Adipocyte (in vitro differentiated cells): Measurements from ENCODE around the gene BICD1.
"Not testable (repeated sequence)": the region's sequence is repeated elsewhere in the genome, so short reads cannot be mapped to it uniquely, and the experiment has no call there.

Experiments
- DNase-seq: peaks from one replicate; pipeline ENCODE4 v3.0.0-alpha.2; 2015; ENCODE audit warnings: low read depth
- H3K27me3 ChIP-seq: replicated peaks from 2 replicates; pipeline ENCODE4 v1.7.0; 2013; ENCODE audit warnings: mild to moderate bottlenecking, low read length, moderate library complexity; ENCODE audit not compliant: control insufficient read depth, insufficient read depth
- H3K36me3 ChIP-seq: 2 replicates; pipeline ENCODE4 v1.7.0; 2013; ENCODE audit warnings: low read length, mild to moderate bottlenecking, moderate library complexity; ENCODE audit not compliant: control insufficient read depth, insufficient read depth, severe bottlenecking
- H3K4me1 ChIP-seq: 2 replicates; pipeline ENCODE4 v1.7.0; 2013; ENCODE audit warnings: mild to moderate bottlenecking, low read length, moderate library complexity; ENCODE audit not compliant: control insufficient read depth, insufficient read depth
- H3K4me3 ChIP-seq: 2 replicates; pipeline ENCODE4 v1.7.0; 2013; ENCODE audit warnings: mild to moderate bottlenecking, low read length, moderate library complexity
- H3K9ac ChIP-seq: 2 replicates; pipeline ENCODE4 v1.7.0; 2013; ENCODE audit warnings: mild to moderate bottlenecking, low read length, moderate library complexity
- H3K9me3 ChIP-seq: 2 replicates; pipeline ENCODE4 v1.7.0; 2013; ENCODE audit warnings: mild to moderate bottlenecking, low read length, moderate library complexity; ENCODE audit not compliant: control insufficient read depth

Gene BICD1

DNA sequence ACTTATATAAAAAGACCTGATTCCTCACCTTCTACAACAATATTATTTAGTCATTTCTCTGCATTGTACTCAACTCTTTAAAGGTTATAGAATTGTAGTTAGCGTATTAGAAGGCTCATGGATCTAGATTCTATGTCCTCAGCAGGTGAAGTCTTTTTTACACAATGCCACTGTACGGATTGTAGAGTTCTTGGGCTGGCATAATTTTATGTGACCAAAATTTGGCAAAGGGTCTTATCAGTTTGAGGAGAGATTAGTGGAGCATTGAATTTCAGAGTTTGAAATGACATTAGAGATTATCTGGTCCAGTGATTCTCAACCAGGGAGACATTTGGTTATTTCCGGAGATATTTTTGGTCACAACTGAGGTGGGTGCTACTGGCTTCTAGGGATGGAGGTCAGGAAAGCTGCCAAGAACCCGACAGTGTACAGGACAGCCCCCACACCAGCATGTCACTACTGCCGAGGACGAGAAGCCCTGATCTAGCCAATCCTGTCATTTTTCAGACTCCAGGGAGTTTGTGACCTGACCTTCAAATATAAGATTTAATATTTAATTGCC is 63.9 kb downstream of the BICD1 start:
- Histone ChIP-seq H3K4me1 (no peaks in the 10 kb centered on the region), H3K9me3 (no peaks in the 10 kb centered on the region), H3K9ac (no peak overlapping the region), H3K4me3 (no peak overlapping the region), H3K27me3 (no peaks in the 10 kb centered on the region), H3K36me3 (no peaks in the 10 kb centered on the region)
- DNase-seq = no peak

- Histone ChIP-seq H3K4me1 (no peaks in the 10 kb centered on the region), H3K27me3 (no peaks in the 10 kb centered on the region), H3K9ac (no peak overlapping the region), H3K4me3 (no peak overlapping the region), H3K36me3 (no peaks in the 10 kb centered on the region), H3K9me3 (no peaks in the 10 kb centered on the region)
- no peak for DNase-seq
Measured at GRCh38 chr12:32171211-32171610, 64.6 kb downstream of the BICD1 start.

DNA sequence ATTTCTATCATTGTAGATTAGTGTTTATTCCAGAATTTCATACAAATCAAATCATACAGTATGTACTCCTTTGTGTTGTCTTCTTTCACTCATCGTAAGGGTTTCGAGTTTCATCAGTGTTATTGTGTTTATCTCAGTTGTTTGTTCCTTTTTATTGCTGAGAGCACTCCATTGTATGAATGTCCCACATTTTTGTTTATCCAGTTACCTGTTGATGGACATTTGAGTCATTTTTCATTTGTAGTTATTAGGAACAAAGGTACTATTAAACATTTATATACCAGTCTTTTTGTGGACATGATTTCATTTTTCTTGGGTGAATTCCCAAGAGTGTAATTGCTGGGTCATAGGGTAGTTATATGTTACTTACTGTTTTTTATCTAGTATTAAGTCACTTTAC is 70.0 kb downstream of the BICD1 start:
- H3K36me3 ChIP-seq = no peaks in the 10 kb centered on the region
- peaks cover 6% of the 10 kb centered on the region for H3K4me1 ChIP-seq
- no peak overlapping the region for H3K4me3 ChIP-seq
- no peaks in the 10 kb centered on the region for H3K9me3 ChIP-seq
- H3K27me3 ChIP-seq = no peaks in the 10 kb centered on the region
- no peak for DNase-seq
- no peak overlapping the region for H3K9ac ChIP-seq

DNA sequence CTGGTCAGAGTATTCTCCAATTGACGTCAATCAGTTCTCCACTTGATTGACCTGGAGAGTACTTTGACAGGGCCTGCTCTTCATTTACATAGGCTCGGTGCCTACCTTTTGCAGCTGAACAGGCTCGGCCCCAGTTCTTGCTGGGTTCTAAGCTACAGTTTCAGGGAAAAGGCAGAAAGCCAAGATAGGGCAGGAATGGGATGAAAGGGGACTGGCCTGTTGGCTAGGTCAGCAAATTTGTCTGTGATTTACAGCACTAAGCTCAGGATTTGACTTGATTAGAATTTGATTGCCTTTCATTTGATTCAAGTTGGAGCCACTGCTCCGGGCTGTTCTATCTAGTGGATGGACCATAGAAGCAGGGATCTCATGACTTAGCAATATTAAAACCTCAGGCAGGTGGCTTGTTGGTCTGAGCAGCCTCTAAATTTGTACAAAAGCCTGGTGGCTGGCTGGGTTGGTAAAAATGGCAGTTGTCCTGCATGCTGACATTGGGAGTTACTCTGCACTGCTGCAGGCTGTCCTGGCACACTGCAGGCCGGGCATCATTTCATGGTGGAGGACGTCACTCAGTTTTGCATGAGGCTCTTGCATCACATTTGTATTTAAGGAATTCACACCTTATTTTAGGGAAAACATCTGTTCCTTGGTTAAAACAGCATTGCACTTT is 71.8 kb downstream of the BICD1 start:
- no peaks in the 10 kb centered on the region for H3K27me3 ChIP-seq
- no peaks in the 10 kb centered on the region for H3K9me3 ChIP-seq
- DNase-seq = no peak
- H3K4me3 ChIP-seq = no peak overlapping the region
- peaks cover 9% of the 10 kb centered on the region for H3K4me1 ChIP-seq
- no peaks in the 10 kb centered on the region for H3K36me3 ChIP-seq
- H3K9ac ChIP-seq = no peak overlapping the region

DNA sequence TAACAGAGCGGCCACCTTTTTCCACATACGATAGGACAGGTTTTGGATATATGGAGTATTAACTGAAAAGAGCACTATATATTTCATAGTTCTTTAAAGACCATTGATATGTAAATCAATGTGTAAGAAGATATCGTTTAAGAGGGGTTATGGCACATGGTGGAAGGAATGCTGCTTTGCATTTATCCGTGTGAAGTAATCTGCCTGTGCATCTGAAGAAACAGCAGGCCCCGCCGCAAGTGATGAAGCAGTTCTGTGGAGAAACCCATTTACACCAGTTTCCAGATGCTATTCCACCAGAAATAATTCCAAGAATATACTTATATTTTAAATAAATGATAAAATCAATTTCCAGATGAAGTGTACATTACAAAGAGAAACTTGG is 72.4 kb downstream of the BICD1 start:
- peaks cover 9% of the 10 kb centered on the region for H3K4me1 ChIP-seq
- no peaks in the 10 kb centered on the region for H3K27me3 ChIP-seq
- H3K9ac ChIP-seq = no peak overlapping the region
- H3K36me3 ChIP-seq = no peaks in the 10 kb centered on the region
- H3K9me3 ChIP-seq = no peaks in the 10 kb centered on the region
- H3K4me3 ChIP-seq = no peak overlapping the region
- no peak for DNase-seq

DNA sequence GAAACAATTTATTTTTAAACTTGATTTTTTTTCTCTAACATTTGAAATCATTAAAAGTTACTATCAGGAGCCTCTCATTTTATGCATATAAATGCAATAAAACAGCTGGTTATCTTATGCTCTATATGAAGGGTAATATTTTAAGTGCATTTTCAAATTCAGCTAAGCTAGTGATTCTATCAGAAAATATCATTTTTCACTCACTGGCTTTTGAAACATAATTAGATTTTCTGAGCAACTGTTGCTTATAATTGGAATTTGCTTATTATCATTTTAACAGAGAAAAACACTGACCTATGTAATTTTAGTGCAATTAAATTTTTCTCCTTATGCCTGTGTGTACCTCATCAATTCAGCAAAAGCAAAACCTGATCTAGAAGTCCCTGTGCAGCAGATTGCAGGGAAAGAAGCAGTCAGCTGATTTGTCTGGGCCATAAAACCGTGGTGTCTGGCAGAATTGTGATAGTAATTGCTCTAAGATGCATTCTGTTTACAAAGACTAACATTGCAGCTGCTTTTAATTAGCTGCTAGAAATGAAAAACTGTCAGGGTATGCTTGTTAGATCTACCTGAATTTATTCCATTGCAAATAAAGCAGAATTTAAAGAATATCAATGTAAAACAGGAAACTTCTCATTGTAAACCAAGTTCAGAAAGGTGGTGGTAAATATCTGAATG is 75.0 kb downstream of the BICD1 start:
- Histone ChIP-seq H3K4me3 (no peak overlapping the region), H3K9ac (no peak overlapping the region), H3K9me3 (no peaks in the 10 kb centered on the region), H3K36me3 (no peaks in the 10 kb centered on the region), H3K27me3 (no peaks in the 10 kb centered on the region), H3K4me1 (peaks cover 9% of the 10 kb centered on the region)
- peak; percentile 50 for DNase-seq

DNA sequence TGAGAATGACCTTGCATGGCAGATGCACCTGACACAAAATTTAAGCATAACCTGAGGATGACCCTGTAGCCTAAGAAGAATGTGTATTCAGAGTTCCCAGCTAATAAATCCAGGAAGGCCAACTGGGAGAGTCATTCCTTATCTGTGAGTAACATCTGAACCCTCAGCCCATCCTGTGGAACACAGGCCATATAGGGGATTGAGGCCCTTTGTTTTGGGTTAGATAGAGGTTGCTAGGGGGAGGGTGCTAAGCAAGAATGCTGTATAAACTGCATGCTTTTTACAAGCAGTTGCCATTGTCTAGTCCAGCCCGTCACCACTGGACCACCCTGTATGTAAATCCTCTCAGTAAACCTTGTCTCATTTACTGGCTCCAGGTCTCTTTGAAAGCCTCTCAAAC is 77.0 kb downstream of the BICD1 start:
- H3K4me1 ChIP-seq = peaks cover 3% of the 10 kb centered on the region
- no peaks in the 10 kb centered on the region for H3K27me3 ChIP-seq
- no peaks in the 10 kb centered on the region for H3K36me3 ChIP-seq
- no peak overlapping the region for H3K9ac ChIP-seq
- H3K9me3 ChIP-seq = no peaks in the 10 kb centered on the region
- no peak for DNase-seq
- no peak overlapping the region for H3K4me3 ChIP-seq

GRCh38 chr12:32187127-32187526 is 80.5 kb downstream of the BICD1 start:
- H3K9me3 ChIP-seq, H3K27me3 ChIP-seq: not testable (repeated sequence)

GRCh38 chr12:32191445-32191844 is 84.8 kb downstream of the BICD1 start:
- Histone ChIP-seq H3K9me3 (no peaks in the 10 kb centered on the region), H3K9ac (no peak overlapping the region), H3K36me3 (peaks cover 7% of the 10 kb centered on the region), H3K27me3 (no peaks in the 10 kb centered on the region), H3K4me3 (no peak overlapping the region), H3K4me1 (no peaks in the 10 kb centered on the region)
- DNase-seq = no peak

More at GRCh38 chr12:32187127-32187526, 80.5 kb downstream of the BICD1 start:
- not testable (repeated sequence) for H3K4me1 ChIP-seq, H3K36me3 ChIP-seq, H3K4me3 ChIP-seq, DNase-seq, H3K9ac ChIP-seq

- H3K4me1 ChIP-seq = no peaks in the 10 kb centered on the region
- no peak for DNase-seq
- no peak overlapping the region for H3K9ac ChIP-seq
- H3K27me3 ChIP-seq = no peaks in the 10 kb centered on the region
- peaks cover 3% of the 10 kb centered on the region for H3K36me3 ChIP-seq
- H3K4me3 ChIP-seq = no peak overlapping the region
- H3K9me3 ChIP-seq = no peaks in the 10 kb centered on the region
Measured at GRCh38 chr12:32196250-32197198, 89.9 kb downstream of the BICD1 start.

GRCh38 chr12:32197421-32197820 is 90.8 kb downstream of the BICD1 start:
- H3K9ac ChIP-seq = no peak overlapping the region
- peaks cover 3% of the 10 kb centered on the region for H3K36me3 ChIP-seq
- H3K4me3 ChIP-seq = no peak overlapping the region
- no peaks in the 10 kb centered on the region for H3K27me3 ChIP-seq
- no peaks in the 10 kb centered on the region for H3K9me3 ChIP-seq
- H3K4me1 ChIP-seq = no peaks in the 10 kb centered on the region
- DNase-seq = no peak
